B cell (primary cell): Measurements from ENCODE around the gene RAB3IL1.

Source experiments
- EZH2 ChIP-seq: IDR thresholded peaks from 2 replicates; pipeline ENCODE4 v1.6.1; 2012; ENCODE audit warnings: borderline replicate concordance, low read depth, mild to moderate bottlenecking, moderate library complexity, low read length; ENCODE audit not compliant: insufficient read depth, poor library complexity, severe bottlenecking
- TF ChIP-seq, protein P1 (sequence below): fragments of 200-600 bp; IDR thresholded peaks from one replicate; pipeline ENCODE4 v1.8.0; 2022; ENCODE audit warnings: antibody characterized with exemption, mild to moderate bottlenecking

- TF ChIP-seq, protein P1, sequence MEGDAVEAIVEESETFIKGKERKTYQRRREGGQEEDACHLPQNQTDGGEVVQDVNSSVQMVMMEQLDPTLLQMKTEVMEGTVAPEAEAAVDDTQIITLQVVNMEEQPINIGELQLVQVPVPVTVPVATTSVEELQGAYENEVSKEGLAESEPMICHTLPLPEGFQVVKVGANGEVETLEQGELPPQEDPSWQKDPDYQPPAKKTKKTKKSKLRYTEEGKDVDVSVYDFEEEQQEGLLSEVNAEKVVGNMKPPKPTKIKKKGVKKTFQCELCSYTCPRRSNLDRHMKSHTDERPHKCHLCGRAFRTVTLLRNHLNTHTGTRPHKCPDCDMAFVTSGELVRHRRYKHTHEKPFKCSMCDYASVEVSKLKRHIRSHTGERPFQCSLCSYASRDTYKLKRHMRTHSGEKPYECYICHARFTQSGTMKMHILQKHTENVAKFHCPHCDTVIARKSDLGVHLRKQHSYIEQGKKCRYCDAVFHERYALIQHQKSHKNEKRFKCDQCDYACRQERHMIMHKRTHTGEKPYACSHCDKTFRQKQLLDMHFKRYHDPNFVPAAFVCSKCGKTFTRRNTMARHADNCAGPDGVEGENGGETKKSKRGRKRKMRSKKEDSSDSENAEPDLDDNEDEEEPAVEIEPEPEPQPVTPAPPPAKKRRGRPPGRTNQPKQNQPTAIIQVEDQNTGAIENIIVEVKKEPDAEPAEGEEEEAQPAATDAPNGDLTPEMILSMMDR, result no peak
- no peak for TF ChIP-seq EZH2
Measured at GRCh38 chr11:61954106-61954850, 36.9 kb upstream of the RAB3IL1 start.
